GM12873 (cell line): ENCODE data around the gene WDR18.

Source experiments
- TF ChIP-seq, protein P1 (sequence below): IDR thresholded peaks from 2 replicates; pipeline ENCODE4 v1.5.1; 2012; ENCODE audit warnings: low read depth, mild to moderate bottlenecking, moderate library complexity, low read length, control low read depth; ENCODE audit not compliant: insufficient read depth; ENCODE audit errors: missing control alignments

WDR18 gene

DNA sequence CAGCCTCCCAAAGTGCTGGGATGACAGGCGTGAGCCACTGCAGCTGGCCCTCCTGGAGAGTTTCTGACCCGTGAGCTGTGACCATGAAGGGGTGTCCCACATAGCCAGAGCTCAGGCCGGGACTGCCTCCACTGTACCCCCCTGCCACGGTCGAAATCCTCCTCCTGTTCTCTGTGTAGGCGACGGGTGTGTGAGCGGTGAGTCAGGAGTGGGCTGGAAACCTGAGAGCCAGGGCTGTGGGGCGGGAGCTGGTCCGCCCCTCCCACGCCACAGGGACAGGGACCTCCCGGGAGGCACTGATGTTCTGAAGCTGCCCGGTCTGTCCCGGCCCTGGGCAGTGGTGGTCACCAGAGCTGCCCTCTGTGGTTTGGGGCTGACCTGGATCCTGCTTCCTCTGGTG, 3.9 kb downstream of the WDR18 start:
- TF ChIP-seq, protein P1, sequence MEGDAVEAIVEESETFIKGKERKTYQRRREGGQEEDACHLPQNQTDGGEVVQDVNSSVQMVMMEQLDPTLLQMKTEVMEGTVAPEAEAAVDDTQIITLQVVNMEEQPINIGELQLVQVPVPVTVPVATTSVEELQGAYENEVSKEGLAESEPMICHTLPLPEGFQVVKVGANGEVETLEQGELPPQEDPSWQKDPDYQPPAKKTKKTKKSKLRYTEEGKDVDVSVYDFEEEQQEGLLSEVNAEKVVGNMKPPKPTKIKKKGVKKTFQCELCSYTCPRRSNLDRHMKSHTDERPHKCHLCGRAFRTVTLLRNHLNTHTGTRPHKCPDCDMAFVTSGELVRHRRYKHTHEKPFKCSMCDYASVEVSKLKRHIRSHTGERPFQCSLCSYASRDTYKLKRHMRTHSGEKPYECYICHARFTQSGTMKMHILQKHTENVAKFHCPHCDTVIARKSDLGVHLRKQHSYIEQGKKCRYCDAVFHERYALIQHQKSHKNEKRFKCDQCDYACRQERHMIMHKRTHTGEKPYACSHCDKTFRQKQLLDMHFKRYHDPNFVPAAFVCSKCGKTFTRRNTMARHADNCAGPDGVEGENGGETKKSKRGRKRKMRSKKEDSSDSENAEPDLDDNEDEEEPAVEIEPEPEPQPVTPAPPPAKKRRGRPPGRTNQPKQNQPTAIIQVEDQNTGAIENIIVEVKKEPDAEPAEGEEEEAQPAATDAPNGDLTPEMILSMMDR, result no peak

DNA sequence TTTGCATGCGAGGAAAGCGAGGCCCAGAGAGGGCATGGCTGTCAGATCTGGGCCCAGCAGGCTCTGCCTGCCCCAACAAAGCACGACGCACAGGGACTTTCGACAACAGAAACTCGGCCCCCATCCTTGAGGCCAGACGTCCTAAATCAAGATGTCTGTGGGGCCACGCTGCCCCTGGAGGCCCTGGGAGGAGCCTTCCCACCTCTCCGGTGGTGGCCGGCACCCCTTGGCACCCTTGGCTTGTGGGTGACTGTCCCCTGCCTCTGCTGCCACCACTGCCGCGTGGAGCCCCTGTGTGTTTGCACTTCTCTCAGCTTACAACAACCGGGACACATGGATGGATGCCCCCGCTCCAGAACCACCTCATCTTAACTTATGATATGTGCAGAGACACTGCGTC, 4.4 kb downstream of the WDR18 start:
- TF ChIP-seq, protein P1, result no peak

DNA sequence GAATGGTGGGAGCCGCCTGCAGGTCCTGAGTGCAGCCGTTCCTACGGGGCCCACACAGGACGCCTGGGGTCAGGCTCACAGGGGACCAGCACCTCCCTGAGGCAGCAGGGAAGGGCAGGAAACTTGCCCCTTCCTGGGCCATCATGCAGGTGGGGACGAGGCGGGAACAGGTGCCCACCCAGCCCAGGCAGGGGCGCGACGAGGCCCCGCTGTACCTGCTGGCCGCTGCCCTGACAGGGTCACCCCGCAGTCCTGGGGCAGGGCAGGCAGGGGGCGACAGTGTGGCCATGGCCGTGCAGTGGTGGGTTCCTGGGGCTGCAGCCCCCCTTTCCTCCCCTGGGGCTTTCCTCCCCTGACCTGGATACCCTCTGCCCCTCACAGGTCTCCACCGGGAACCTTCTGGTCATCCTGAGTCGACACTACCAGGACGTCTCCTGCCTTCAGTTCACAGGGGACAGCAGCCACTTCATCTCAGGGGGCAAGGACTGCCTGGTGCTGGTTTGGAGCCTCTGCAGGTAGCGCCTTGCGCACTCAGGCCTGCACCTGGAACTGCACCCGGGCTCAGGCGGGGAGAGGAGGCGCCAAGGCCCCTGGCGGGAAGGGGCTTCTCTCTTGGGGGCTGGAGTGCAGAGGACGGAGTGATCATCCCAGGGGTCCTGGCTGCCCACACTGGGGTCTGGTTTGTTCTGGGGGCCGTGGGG, 5.4 kb downstream of the WDR18 start:
- TF ChIP-seq, protein P1, result peak; percentile 37

DNA sequence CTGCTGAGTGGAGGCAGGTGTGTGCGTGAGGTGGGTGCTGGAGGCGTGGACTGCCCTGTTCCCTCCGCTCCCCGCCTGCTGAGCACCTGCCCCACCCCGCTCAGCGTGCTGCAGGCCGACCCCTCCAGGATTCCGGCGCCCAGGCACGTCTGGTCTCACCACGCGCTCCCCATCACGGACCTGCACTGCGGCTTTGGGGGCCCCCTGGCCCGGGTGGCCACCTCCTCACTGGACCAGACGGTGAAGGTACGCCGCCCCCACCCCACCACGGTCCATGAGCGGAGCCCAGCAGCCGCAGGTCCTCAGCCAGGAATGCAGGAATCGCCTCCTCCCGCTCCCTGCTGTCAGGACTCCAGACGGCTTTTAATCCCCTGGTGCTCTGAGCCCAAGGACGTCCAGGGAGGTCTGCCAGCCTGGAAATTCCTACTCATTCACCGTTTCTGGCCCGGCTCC, 6.0 kb downstream of the WDR18 start:
- TF ChIP-seq, protein P1, result no peak

DNA sequence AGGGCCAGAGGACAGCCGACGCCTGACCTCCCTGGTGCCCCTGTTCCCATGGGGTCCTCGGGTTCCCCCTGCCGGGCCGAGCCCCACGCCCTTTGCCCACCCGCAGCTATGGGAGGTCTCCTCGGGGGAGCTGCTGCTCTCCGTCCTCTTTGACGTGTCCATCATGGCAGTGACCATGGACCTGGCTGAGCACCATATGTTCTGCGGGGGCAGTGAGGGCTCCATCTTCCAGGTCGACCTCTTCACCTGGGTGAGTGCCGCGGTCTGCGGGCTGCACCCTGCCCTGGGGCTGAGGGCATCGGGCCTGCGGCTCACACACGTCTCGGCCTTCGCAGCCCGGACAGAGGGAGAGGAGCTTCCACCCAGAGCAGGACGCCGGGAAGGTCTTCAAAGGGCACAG, 6.6 kb downstream of the WDR18 start:
- TF ChIP-seq, protein P1, result no peak

DNA sequence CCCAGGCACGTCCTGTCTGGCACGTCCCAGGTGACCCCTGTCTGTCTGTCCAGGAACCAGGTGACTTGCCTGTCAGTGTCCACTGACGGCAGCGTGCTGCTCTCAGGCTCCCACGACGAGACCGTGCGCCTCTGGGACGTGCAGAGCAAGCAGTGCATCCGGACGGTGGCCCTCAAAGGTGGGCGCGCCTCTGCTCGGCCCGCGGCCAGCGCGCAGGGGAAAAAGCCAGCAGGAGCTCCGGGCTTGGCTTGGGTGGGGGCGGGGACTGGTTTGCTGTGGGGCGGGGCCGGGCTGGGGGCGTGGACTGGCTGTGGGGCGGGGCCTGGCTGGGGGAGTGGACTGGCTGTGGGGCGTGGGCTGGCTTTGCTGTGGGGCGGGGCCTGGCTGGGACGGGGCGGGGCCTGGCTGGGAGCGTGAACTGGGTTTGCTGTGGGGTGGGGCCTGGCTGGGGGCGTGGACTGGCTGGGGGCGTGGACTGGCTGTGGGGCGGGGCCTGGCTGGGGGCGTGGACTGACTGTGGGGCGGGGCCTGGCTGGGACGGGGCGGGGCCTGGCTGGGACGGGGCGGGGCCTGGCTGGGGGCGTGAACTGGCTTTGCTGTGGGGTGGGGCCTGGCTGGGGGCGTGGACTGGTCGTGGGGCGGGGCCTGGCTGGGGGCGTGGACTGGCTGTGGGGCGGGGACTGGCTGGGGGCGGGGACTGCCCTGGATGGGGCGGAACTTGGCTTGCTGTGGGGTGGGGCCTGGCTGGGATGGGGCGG, 7.2 kb downstream of the WDR18 start:
- TF ChIP-seq, protein P1, result no peak

DNA sequence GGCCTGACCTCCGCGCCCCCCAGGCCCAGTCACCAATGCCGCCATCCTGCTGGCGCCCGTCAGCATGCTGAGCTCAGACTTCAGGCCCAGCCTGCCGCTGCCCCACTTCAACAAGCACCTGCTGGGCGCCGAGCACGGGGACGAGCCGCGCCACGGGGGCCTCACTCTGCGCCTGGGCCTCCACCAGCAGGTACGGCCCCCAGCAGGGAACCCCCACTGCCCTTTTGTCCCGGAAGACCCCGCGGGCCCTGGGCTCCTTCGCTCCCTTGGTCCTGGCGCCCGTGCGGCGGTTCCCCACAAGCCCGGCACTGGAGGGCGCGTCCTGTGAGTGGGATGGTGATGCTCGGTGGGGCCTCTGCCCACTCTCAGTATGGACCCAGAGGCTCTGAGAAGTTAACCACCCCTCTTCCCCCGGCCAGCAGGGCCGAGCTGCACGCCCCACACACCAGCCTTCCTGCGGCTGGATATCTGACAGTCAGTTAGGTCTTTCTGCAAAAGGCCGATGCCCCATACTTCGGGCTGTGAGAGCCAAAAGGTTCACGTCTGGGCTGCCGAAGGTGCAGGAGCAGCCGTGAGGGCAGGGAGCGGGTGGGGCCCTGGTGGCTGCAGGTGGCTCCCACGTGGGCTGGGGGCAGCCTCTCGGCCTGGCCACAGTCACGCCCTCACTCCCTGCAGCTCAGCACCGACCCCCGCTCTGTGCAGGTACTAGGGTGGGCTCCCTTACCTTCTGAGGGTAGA, 8.0 kb downstream of the WDR18 start:
- TF ChIP-seq, protein P1, result no peak
